PC-9 (cell line): ENCODE results near the gene PLA2G3. TPM values are rescaled to one million over a fixed set of nuclear protein-coding genes. Genes with fewer than 3 reads are reported as not detected.
A peak's percentile ranks its signal among the peaks of the same experiment; 100 is the strongest.

Source experiments
- BruUV-seq: library from RNA; stranded (reverse); fragments of 400-500 nt; replicated peaks from 2 replicates; lab custom pipeline; 2021; lab: Mats Ljungman, UMichigan
- CTCF ChIA-PET: fragments of 300-600 bp; sonication (Branson Sonifier 250); formaldehyde crosslinking; loops from one replicate; lab custom pipeline; 2022; ENCODE audit warnings: antibody characterized with exemption; lab: Charles Lee
- POLR2A ChIA-PET: fragments of 300-600 bp; sonication (Branson Sonifier 250); formaldehyde crosslinking; loops from one replicate; lab custom pipeline; 2022; ENCODE audit warnings: antibody characterized with exemption; ENCODE audit not compliant: unreplicated experiment; lab: Charles Lee
- DNase-seq, 2 experiments: peaks; one replicate each; pipeline versions ENCODE4 v3.0.0 to v3.0.0-alpha.2; 2015 to 2022; ENCODE audit warnings: mixed read lengths in 1 of 2
- H2AFZ ChIP-seq: fragments of 200-600 bp; sonication (generic); 2 replicates; pipeline ENCODE4 v1.8.1; 2017; ENCODE audit warnings: antibody characterized with exemption
- H3F3A ChIP-seq: fragments of 200-600 bp; sonication (generic); 2 replicates; pipeline ENCODE4 v1.8.1; 2017; ENCODE audit warnings: antibody characterized with exemption, mild to moderate bottlenecking, low read depth; ENCODE audit not compliant: insufficient read depth
- H3K27ac ChIP-seq: fragments of 200-600 bp; sonication (generic); 2 replicates; pipeline ENCODE4 v1.6.1; 2016; ENCODE audit warnings: mixed run types
- H3K27me3 ChIP-seq: fragments of 200-600 bp; sonication (generic); 2 replicates; pipeline ENCODE4 v1.6.1; 2016; ENCODE audit warnings: low read depth, mixed run types; ENCODE audit not compliant: insufficient read depth
- H3K36me3 ChIP-seq: fragments of 200-600 bp; sonication (generic); 2 replicates; pipeline ENCODE4 v1.6.1; 2016; ENCODE audit warnings: low read depth, mixed run types
- H3K4me1 ChIP-seq: fragments of 200-600 bp; sonication (generic); replicated peaks from 2 replicates; pipeline ENCODE4 v1.6.1; 2016; ENCODE audit warnings: mixed run types; ENCODE audit not compliant: insufficient read depth
- H3K4me2 ChIP-seq: fragments of 200-600 bp; sonication (generic); 2 replicates; pipeline ENCODE4 v1.6.1; 2017; ENCODE audit warnings: mixed run types
- H3K4me3 ChIP-seq: fragments of 200-600 bp; sonication (generic); 2 replicates; pipeline ENCODE4 v1.6.1; 2016; ENCODE audit warnings: mixed run types
- H3K79me2 ChIP-seq: fragments of 200-600 bp; sonication (generic); 2 replicates; pipeline ENCODE4 v1.6.1; 2017; ENCODE audit warnings: low read depth, mixed run types
- H3K9me2 ChIP-seq: fragments of 200-600 bp; sonication (generic); 2 replicates; pipeline ENCODE4 v1.8.1; 2017; ENCODE audit warnings: mild to moderate bottlenecking; ENCODE audit not compliant: insufficient read depth
- H3K9me3 ChIP-seq: fragments of 200-600 bp; sonication (generic); 2 replicates; pipeline ENCODE4 v1.8.1; 2016; ENCODE audit warnings: low read depth; ENCODE audit not compliant: insufficient read depth
- H4K20me1 ChIP-seq: fragments of 200-600 bp; sonication (generic); 2 replicates; pipeline ENCODE4 v1.8.1; 2017; ENCODE audit not compliant: insufficient read depth
- EZH2 ChIP-seq: fragments of 200-600 bp; sonication (generic); IDR thresholded peaks from 2 replicates; pipeline ENCODE4 v1.8.0; 2017; ENCODE audit warnings: antibody characterized with exemption, low read depth
- intact Hi-C: fragments of 100-400 bp; cut with micrococcal nuclease; formaldehyde crosslinking; loops from one replicate; pipeline ENCODE4 v1.10.0; 2022; ENCODE audit not compliant: unreplicated experiment
- total RNA-seq: library from RNA; stranded (reverse); gene quantifications from 2 replicates; pipeline ENCODE4 v1.2.3, GENCODE V29; 2021
- TF ChIP-seq, protein P1 (sequence below): fragments of 200-600 bp; sonication (generic); conservative IDR thresholded peaks from 2 replicates; pipeline ENCODE4 v1.6.1; 2017; ENCODE audit warnings: mixed run types, antibody characterized with exemption, mild to moderate bottlenecking, moderate library complexity

Gene PLA2G3
- total RNA-seq, 1 experiment from 2014 or later, result not detected

- DNase-seq, result peak in 1 of 2 experiments; percentile 33
- no peaks in the 10 kb centered on the region for H3K9me3 ChIP-seq
- H3F3A ChIP-seq, result peaks cover 4% of the 10 kb centered on the region; the same call in 1 of the 2 replicates
- TF ChIP-seq EZH2, result no peak
- TF ChIP-seq, protein P1, sequence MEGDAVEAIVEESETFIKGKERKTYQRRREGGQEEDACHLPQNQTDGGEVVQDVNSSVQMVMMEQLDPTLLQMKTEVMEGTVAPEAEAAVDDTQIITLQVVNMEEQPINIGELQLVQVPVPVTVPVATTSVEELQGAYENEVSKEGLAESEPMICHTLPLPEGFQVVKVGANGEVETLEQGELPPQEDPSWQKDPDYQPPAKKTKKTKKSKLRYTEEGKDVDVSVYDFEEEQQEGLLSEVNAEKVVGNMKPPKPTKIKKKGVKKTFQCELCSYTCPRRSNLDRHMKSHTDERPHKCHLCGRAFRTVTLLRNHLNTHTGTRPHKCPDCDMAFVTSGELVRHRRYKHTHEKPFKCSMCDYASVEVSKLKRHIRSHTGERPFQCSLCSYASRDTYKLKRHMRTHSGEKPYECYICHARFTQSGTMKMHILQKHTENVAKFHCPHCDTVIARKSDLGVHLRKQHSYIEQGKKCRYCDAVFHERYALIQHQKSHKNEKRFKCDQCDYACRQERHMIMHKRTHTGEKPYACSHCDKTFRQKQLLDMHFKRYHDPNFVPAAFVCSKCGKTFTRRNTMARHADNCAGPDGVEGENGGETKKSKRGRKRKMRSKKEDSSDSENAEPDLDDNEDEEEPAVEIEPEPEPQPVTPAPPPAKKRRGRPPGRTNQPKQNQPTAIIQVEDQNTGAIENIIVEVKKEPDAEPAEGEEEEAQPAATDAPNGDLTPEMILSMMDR, result no peak
- no TSS peak for BruUV-seq
- ChIA-PET POLR2A (no interaction called here), CTCF (no interaction called here)
- H3K79me2 ChIP-seq, result no peaks in the 10 kb centered on the region
- no peaks in the 10 kb centered on the region for H3K36me3 ChIP-seq
- peaks cover 16% of the 10 kb centered on the region; the same call in 1 of the 2 replicates for H3K27me3 ChIP-seq
- peaks cover 6% of the 10 kb centered on the region; the same call in 1 of the 2 replicates for H3K4me1 ChIP-seq
- H3K9me2 ChIP-seq, result no peaks in the 10 kb centered on the region
- H2AFZ ChIP-seq, result no peak overlapping the region
- H3K4me2 ChIP-seq, result no peak overlapping the region
- no peak overlapping the region for H3K4me3 ChIP-seq
- no peak overlapping the region for H3K27ac ChIP-seq
- intact Hi-C loops, result no loop called here
- H4K20me1 ChIP-seq, result no peaks in the 10 kb centered on the region
Measured at GRCh38 chr22:31124290-31124689, 16.0 kb downstream of the PLA2G3 start.

- ChIA-PET CTCF (no interaction called here), POLR2A (no interaction called here)
- Histone ChIP-seq H3K79me2 (no peaks in the 10 kb centered on the region), H3K36me3 (no peaks in the 10 kb centered on the region), H2AFZ (peak overlapping the region; percentile 77; the same call in 1 of the 2 replicates), H4K20me1 (no peaks in the 10 kb centered on the region), H3K27me3 (peaks cover 16% of the 10 kb centered on the region; the same call in 1 of the 2 replicates), H3K4me2 (peak overlapping the region; percentile 80), H3K9me3 (no peaks in the 10 kb centered on the region), H3K9me2 (no peaks in the 10 kb centered on the region), H3F3A (peaks cover 4% of the 10 kb centered on the region; the same call in 1 of the 2 replicates), H3K27ac (no peak overlapping the region), H3K4me1 (peaks cover 6% of the 10 kb centered on the region; the same call in 1 of the 2 replicates), H3K4me3 (peak overlapping the region; percentile 57)
- intact Hi-C loops, result no loop called here
- TSS peak; percentile 59 for BruUV-seq
- no peak for TF ChIP-seq EZH2
- TF ChIP-seq, protein P1, result no peak
- DNase-seq, result no peak
Measured at GRCh38 chr22:31123292-31123602, 17.1 kb downstream of the PLA2G3 start.

GRCh38 chr22:31122532-31123291, 17.6 kb downstream of the PLA2G3 start, which contains the start of gene INPP5J:
Gene INPP5J (plus strand): TSS chr22:31122966. CDS start chr22:31123015, 49 bp downstream.
- BruUV-seq, result no TSS peak
- peak; percentile 34 to 48 for DNase-seq
- H2AFZ ChIP-seq, result peak within 1 kb of the TSS; percentile 77
- H3K27me3 ChIP-seq, result peaks cover 16% of the 10 kb centered on the region; the same call in 1 of the 2 replicates
- peaks cover 6% of the 10 kb centered on the region; the same call in 1 of the 2 replicates for H3K4me1 ChIP-seq
- H3K4me2 ChIP-seq, result peak within 1 kb of the TSS; percentile 80
- no peaks in the 10 kb centered on the region for H3K79me2 ChIP-seq
- TF ChIP-seq EZH2, result no peak
- TF ChIP-seq, protein P1, result no peak
- CTCF ChIA-PET, result no interaction called here
- H3K9me2 ChIP-seq, result no peaks in the 10 kb centered on the region
- POLR2A ChIA-PET, result interaction anchor here (0.7 kb wide), 1 partner anchor 15 kb away, joined by 10 read pairs; no protein-coding TSS in a partner anchor
- H3K36me3 ChIP-seq, result no peaks in the 10 kb centered on the region
- intact Hi-C loops, result no loop called here
- H3K4me3 ChIP-seq, result peak within 1 kb of the TSS; percentile 57
- no peaks in the 10 kb centered on the region for H4K20me1 ChIP-seq
- H3F3A ChIP-seq, result peaks cover 4% of the 10 kb centered on the region; the same call in 1 of the 2 replicates
- H3K9me3 ChIP-seq, result no peaks in the 10 kb centered on the region
- H3K27ac ChIP-seq, result no peak within 1 kb of the TSS
